Spleen (tissue), 7 donors: ENCODE results near the gene AKNA.

Experiments
- CTCF ChIP-seq, 11 experiments: fragments of 200-600 bp in 7 of 11; fragments of 450-650 bp in 4 of 11; sonication (generic) in 4 of 11; IDR thresholded peaks in 8 of 11; conservative IDR thresholded peaks in 3 of 11; 1 replicate in 7 of 11; 2 replicates in 4 of 11; pipeline versions ENCODE4 v1.4.0 to v1.8.0; 2016 to 2021; ENCODE audit warnings: antibody characterized with exemption in 11 of 11, inconsistent platforms in 4 of 11, mild to moderate bottlenecking in 1 of 11
- POLR2A ChIP-seq, 3 donors: fragments of 450-650 bp; IDR thresholded peaks; one replicate each; pipeline ENCODE4 v1.5.1; 2017; ENCODE audit warnings: antibody characterized with exemption in 3 of 3, mild to moderate bottlenecking in 1 of 3
- POLR2AphosphoS5 ChIP-seq, 3 donors: sonication (generic); formaldehyde crosslinking; IDR thresholded peaks; one replicate each; pipeline ENCODE4 v1.5.1; 2017; ENCODE audit warnings: antibody characterized with exemption in 3 of 3
- donor health status: DM: no; HTN: no; CAD: no; lungs with moderate emphysema.
- donor health status: DM: no; HTN: no; CAD: no.
- donor health status: DM: no; HTN: no; CAD: no.

GRCh38 chr9:114304416-114305188, 83.2 kb downstream of the AKNA start:
- TF ChIP-seq CTCF (IDR thresholded peaks at IDR 0.05 in 8 of 11, conservative IDR thresholded peaks at IDR 0.05 in 3 of 11) (no peak), POLR2AphosphoS5 (IDR thresholded peaks at IDR 0.05) (no peak), POLR2A (IDR thresholded peaks at IDR 0.05) (no peak)
